Measurements from ENCODE around the gene AIRE. TPM values are rescaled to one million over a fixed set of nuclear protein-coding genes. Genes with fewer than 3 reads are reported as not detected.
"Not testable (repeated sequence)": the region's sequence is repeated elsewhere in the genome, so short reads cannot be mapped to it uniquely, and the experiment has no call there.

Gene AIRE
- total and polyA plus RNA-seq, 9 donors: not detected

- Histone ChIP-seq H3K9me3 (no peaks in the 10 kb centered on the region), H3K27ac (peak overlapping the region; percentile 80 to 95), H3K27me3 (no peaks in the 10 kb centered on the region), H3K36me3 (no peaks in the 10 kb centered on the region), H3K4me3 (peak overlapping the region; percentile 51), H3K4me1 (ENCODE audit: insufficient read depth) (peaks cover 4% of the 10 kb centered on the region)
- DNase-seq: peak; percentile 72 to 83 (median 81)
- WGBS, 3 donors: 1 to 2% (median 2%) methylated on average over 21 to 43 of the region's 47 CpGs
- TF ChIP-seq POLR2A (IDR thresholded peaks at IDR 0.05): no peak
- TF ChIP-seq CTCF (IDR thresholded peaks at IDR 0.05): peak in 2 of 3 donors; percentile 39 to 41
- no peak for TF ChIP-seq EP300 (IDR thresholded peaks at IDR 0.05)
- intact Hi-C loops (cut with DNase I): loop anchor here in 1 of 4 donors (5.0 to 10.0 kb wide), 3 partner anchors 41 to 927 kb away; partner anchors contain the start of gene UBE2G2
Measured at GRCh38 chr21:44337941-44338895, 52.5 kb downstream of the AIRE start.

GRCh38 chr21:44338971-44339910 is 53.6 kb downstream of the AIRE start, which contains the start of gene CFAP410:
Gene CFAP410 (minus strand): TSS chr21:44339390. CDS start chr21:44339194, 196 bp downstream.
- intact Hi-C loops (cut with DNase I): loop anchor here in 1 of 4 donors (5.0 to 10.0 kb wide), 3 partner anchors 42 to 926 kb away; partner anchors contain the start of gene UBE2G2
- H3K4me1 ChIP-seq (ENCODE audit: insufficient read depth): peaks cover 4% of the 10 kb centered on the region
- WGBS, 3 donors: 0 to 1% (median 0%) methylated on average over 30 to 90 of the region's 90 CpGs
- H3K27me3 ChIP-seq: no peaks in the 10 kb centered on the region
- H3K36me3 ChIP-seq: no peaks in the 10 kb centered on the region
- no peaks in the 10 kb centered on the region for H3K9me3 ChIP-seq
- DNase-seq: peak; percentile 94 to 97 (median 96)
- peak within 1 kb of the TSS; percentile 75 for H3K4me3 ChIP-seq
- peak within 1 kb of the TSS; percentile 95 to 98 for H3K27ac ChIP-seq
- no peak for TF ChIP-seq EP300 (IDR thresholded peaks at IDR 0.05)
- TF ChIP-seq POLR2A (IDR thresholded peaks at IDR 0.05): peak; percentile 92
- TF ChIP-seq CTCF (IDR thresholded peaks at IDR 0.05): no peak

GRCh38 chr21:44341726-44342458 is 56.2 kb downstream of the AIRE start:
- H3K36me3 ChIP-seq; H3K4me3 ChIP-seq; H3K27me3 ChIP-seq; H3K9me3 ChIP-seq; intact Hi-C loops (cut with DNase I); H3K27ac ChIP-seq; H3K4me1 ChIP-seq (ENCODE audit: insufficient read depth); DNase-seq: not testable (repeated sequence)
- WGBS, 3 donors: 80 to 84% (median 81%) methylated on average over 12 of the region's 12 CpGs

- H3K4me3 ChIP-seq; H3K27me3 ChIP-seq; intact Hi-C loops (cut with DNase I); H3K36me3 ChIP-seq; H3K4me1 ChIP-seq (ENCODE audit: insufficient read depth); DNase-seq; H3K9me3 ChIP-seq; H3K27ac ChIP-seq: not testable (repeated sequence)
- WGBS, 3 donors: 76 to 80% (median 76%) methylated on average over 8 of the region's 8 CpGs
Measured at GRCh38 chr21:44342981-44343380, 57.3 kb downstream of the AIRE start.

Measured in ovary (tissue), 9 donors.